Measurements from ENCODE around the gene CGA.
"Not testable (repeated sequence)": the region's sequence is repeated elsewhere in the genome, so short reads cannot be mapped to it uniquely, and the experiment has no call there.

Gene CGA

DNA sequence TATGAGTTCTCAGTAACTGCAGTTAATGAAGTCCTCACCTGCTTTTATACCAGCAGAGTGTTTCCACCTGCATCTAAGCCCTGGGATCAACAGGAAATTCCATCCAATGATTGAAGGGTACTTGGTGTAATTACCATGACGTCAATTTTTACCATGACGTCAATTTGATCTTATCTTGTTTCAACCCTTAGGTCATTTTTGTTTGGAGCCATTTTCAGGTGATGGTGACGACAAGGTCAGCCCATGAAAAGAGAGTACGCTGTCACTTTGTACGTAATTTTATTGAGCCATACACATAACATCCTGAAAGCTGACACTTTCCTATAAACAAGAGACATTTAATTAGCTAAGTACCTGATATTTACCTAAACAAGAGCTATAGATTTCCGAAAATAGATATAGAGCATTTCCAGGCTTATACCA, at the start of gene CGA:
Gene CGA, minus strand, starts transcription at position 20 of the 423 bp plus-strand sequence. CDS start 6,906 bp downstream, outside the sequence.
- no peak for DNase-seq

DNA sequence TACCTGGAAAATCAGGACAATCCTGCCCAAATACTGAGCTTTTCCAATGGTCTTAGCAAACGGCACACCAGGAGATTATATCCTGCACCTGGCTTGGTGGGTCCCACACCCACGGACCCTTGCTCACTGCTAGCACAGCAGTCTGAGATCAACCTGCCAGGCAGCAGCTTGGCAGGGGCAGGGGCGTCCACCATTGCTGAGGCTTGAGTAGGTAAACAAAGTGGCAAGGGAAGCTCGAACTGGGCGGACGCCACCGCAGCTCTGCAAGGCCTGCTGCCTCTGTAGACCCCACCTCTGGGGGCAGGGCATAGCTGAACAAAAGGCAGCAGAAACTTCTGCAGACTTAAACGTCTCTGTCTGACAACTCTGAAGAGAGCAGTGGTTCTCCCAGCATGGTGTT, 45.0 kb upstream of the CGA start:
- DNase-seq, result not testable (repeated sequence)

DNA sequence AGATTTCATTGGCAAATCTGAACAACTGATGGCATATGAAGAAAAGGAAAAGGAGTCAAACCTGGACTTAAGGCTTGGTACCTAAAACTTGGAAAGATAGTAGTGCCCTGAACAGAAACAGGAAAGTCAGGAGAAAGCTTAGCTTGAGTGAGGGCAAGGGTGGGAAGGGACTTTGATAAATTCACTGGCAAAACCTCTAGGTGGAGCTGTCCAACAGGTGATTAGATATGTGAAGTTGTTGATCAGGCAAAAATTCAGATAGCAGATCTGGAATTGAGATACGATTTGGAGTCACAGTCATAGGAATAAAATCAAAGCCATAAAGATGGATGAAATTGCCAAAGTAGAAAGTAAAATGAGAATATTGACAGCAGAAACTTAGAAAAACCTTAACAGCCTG, 44.3 kb upstream of the CGA start:
- peak; percentile 75 for DNase-seq

GRCh38 chr6:87136963-87137362, 42.1 kb upstream of the CGA start:
- DNase-seq, result no peak

DNA sequence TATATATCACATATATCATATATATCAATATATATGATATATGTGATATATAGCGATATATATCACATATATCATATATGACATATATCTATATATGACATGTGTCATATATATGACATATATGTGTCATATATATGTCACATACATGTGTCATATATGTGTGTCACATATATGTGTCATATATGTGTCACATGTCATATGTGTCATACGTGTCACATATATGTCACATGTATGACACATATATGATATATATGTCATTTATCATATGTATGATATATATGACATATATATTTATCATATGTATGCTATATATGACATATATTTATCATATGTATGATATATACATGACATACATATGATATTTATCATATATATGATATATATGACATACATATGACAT, 32.8 kb upstream of the CGA start:
- no peak for DNase-seq

- DNase-seq, result no peak
These were observed 31.6 kb upstream of the CGA start for GRCh38 chr6:87126501-87126900.

DNA sequence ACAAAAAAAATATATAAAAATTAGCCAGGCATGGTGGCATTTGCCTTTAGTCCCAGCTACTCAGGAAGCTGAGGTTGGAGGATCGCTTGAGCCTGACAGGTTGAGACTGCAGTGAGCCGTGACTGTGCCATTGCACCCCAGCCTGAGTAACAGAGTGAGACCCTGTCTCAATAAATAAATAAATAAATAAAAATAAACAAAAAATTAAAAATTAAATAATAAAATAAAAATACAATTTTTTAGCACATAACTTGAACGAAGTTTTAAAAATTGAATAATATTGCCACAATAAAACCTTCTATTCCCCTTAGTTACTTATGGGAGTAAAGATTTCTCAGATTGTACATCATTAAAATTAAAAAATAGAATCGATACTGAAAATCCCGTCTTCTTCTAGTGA, 29.2 kb upstream of the CGA start:
- no peak for DNase-seq

- DNase-seq, result no peak
These were observed 27.6 kb upstream of the CGA start for GRCh38 chr6:87122477-87122876.

- DNase-seq, result no peak
These were observed 23.1 kb upstream of the CGA start for GRCh38 chr6:87118054-87118453.

DNA sequence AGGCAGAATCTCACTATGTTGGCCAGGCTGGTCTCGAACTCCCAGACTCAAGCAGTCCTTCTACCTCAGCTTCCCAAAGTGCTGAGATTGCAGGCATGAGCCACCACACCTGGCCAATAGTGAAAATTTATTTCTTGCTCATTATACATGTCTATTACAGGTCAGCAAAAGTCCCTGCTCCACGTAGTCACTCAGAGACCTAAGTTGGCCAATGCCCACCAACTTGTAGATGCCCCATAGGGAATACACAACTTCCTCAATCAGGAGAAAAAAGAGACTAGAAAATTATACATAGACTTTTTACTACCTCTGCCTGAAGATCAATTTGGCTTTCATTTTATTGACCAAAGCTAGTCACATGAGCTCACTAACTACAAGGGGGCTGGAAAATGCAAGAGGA, 22.0 kb upstream of the CGA start:
- DNase-seq, result no peak

- DNase-seq, result no peak
These were observed 20.7 kb upstream of the CGA start for GRCh38 chr6:87115402-87116135.

GRCh38 chr6:87110636-87111035, 15.7 kb upstream of the CGA start:
- no peak for DNase-seq

- no peak for DNase-seq
These were observed 10.9 kb upstream of the CGA start for GRCh38 chr6:87105823-87106222.

DNA sequence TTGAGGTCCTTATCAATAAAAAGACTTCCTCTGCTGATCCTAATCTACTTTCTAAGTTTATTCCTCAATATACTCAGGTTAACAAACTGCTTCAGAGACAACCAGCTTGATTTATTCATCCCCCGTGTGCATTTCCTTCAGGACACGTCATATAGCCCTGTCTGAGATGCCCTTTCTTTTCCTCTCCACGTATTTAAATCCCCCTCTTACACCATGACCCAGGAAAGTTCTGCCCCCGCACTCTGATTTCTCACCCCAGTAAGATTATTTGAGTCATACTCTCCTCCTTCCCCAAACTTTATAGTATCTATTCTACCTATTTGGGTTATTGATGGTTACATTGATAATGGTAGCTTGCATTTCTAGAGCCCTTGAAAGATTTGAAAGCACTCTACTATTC, 9.8 kb upstream of the CGA start:
- DNase-seq, result no peak

- peak; percentile 42 for DNase-seq
These were observed 9.2 kb upstream of the CGA start for GRCh38 chr6:87103977-87104601.

DNA sequence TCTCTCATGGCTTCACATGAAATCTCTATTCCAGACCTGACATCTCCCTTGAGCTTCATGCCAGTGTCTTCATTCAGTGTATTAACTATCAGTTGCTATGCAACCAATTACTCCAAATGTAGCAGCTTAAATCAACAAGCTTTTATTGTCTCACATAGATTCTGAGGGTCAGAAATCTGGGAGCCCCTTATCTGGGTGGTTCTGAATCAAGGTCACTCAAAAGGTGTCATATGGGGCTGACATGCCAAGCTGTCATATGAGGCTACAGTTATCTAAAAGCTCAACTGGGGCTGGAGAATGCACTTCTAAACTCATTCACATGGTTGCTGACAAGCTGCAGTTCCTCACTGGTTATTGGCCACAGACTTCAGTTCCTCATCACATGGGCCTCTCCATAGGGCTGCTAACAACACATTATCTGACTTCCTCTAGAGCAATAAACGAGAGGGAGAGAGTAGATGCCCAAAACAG, 7.3 kb upstream of the CGA start:
- peak; percentile 36 for DNase-seq

DNA sequence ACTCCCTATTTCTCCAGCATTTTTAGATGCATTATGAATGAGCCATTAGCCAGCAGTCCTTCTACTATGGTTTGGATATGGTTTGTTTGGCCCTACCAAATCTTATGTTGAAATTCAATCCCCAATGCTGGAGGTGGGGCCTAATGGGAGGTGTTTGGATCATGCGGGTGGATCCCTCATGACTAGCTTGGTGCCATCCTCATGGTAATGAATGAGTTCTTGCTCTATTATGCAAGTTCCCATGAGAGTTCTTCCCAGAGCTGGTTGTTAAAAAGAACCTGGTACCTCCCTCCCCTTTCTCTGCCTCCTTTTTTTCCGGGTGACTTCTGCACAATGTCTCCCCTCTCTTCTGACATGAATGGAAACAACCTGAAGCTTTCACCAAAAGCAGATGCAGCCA, 6.2 kb upstream of the CGA start:
- DNase-seq, result no peak

DNA sequence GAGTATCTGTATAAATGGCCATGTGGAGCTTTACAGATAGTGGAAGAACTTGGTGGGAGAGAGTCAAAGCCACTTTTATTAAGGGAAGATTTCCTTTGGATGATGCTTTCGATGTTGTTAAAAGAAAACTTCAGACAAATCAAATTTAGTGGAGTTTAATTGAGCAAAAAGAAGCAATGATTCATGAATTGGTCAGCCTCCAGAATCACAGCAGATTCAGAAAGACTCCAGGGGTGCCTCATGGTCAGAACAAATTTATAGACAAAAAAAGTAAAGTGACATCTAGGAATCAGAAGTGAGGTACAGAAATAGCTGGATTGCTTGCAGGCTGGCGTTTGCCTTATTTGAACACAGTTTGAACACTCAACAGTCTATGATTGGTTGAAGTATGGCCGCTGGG, 5.3 kb upstream of the CGA start:
- DNase-seq, result no peak

GRCh38 chr6:87099472-87099871, 4.6 kb upstream of the CGA start:
- no peak for DNase-seq

DNA sequence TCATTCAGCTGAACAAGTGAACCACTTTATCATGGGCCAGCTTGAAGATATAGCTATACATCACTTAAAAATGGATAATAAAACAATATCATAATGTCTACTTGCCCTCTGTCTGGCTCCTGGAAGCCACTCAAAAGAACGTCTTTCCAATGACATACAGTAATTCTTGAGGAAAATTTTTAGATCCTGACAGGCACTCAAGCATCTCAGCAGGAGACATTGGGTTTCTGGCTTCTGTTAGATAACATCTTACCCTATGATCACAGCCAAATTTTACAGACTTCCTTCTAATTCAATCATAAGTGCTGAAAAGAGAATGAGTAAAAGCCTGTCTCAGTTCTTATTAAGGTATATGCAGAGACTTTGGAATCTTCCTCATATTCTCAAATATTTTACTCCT, 330 bp downstream of the CGA start:
- no peak for DNase-seq

GRCh38 chr6:87093651-87094050, 1.3 kb downstream of the CGA start:
- no peak for DNase-seq

- DNase-seq, result no peak
These were observed 1.7 kb downstream of the CGA start for GRCh38 chr6:87093199-87093598.

DNA sequence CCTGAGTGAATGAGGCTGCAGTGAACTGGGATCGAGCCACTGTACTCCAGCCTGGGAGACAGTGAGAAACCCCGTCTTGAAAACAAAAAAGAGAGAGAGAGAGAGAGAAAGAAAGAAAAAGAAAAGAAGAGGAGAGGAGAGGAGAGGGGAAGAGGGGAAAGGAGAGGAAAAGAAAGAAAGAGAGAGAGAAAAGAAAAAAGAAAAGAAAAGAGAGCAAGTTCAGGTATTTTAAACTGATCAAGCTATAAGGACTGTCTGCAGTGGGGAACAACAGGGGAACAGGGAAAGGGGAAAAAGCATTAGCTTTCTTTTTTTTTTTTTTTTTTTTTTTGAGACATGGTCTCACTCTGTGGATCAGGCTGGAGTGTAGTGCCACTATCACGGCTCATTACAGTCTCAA, 2.5 kb downstream of the CGA start:
- DNase-seq, result no peak

- no peak for DNase-seq
These were observed 5.8 kb downstream of the CGA start for GRCh38 chr6:87089135-87089534.

- DNase-seq, result no peak
These were observed 6.8 kb downstream of the CGA start for GRCh38 chr6:87088076-87088475.
